ENCODE data around the gene KAZN. TPM values are rescaled to one million over a fixed set of nuclear protein-coding genes. Genes with fewer than 3 reads are reported as not detected.

The KAZN gene
- total and polyA plus RNA-seq, 2 of the 8 experiments (the other 6 are each of a cell fraction or from before 2014, with no cell fraction given) = 3.7 to 11.8 TPM

GRCh38 chr1:14555091-14555490 lies 43.4 kb upstream of the KAZN start:
- Histone ChIP-seq H2AK5ac (ENCODE audit: low read depth, low read length) (no peak overlapping the region), H3K27me3 (replicated peaks in 1 of 4; ENCODE audit: control insufficient read depth in 3 of 4, extremely low read depth in 1 of 4, insufficient read depth in 3 of 4, low read length in 3 of 4) (no peaks in the 10 kb centered on the region)
- CTCF ChIA-PET (ENCODE audit: partially characterized antibody) = interaction anchor here (0.6 to 1.5 kb wide), 3 partner anchors 120 to 444 kb away, joined by 3 read pairs; no protein-coding TSS in a partner anchor
- TF ChIP-seq CTCF (IDR thresholded peaks at IDR 0.05; ENCODE audit: control extremely low read depth in 1 of 3, insufficient read depth in 1 of 3, low read depth in 1 of 3, low read length in 3 of 3) (no peak), TEAD4 (IDR thresholded peaks at IDR 0.05; ENCODE audit: low read depth, low read length) (no peak), JUN (IDR thresholded peaks at IDR 0.05; ENCODE audit: low read depth, low read length) (no peak), TAF1 (IDR thresholded peaks at IDR 0.05; ENCODE audit: low read depth, low read length) (no peak), GABPA (IDR thresholded peaks at IDR 0.05; ENCODE audit: borderline replicate concordance, insufficient read depth, low read length) (no peak), EZH2 (IDR thresholded peaks at IDR 0.05; ENCODE audit: low read depth, low read length, severe bottlenecking) (no peak), KDM5A (IDR thresholded peaks at IDR 0.05; ENCODE audit: low read length) (no peak), MAX (IDR thresholded peaks at IDR 0.05) (no peak), CTBP2 (IDR thresholded peaks at IDR 0.05; ENCODE audit: borderline replicate concordance, insufficient read depth, insufficient read length, low read length) (no peak), BACH1 (IDR thresholded peaks at IDR 0.05; ENCODE audit: low read length) (no peak), POU5F1 (IDR thresholded peaks at IDR 0.05; ENCODE audit: low read depth, low read length) (no peak), SIX5 (IDR thresholded peaks at IDR 0.05; ENCODE audit: low read depth, low read length) (no peak)

More at GRCh38 chr1:14555091-14555490, 43.4 kb upstream of the KAZN start:
- DNase-seq (ENCODE audit: low read depth in 1 of 2, low spot score in 2 of 2) (no peak), FAIRE-seq (no peak)
- Histone ChIP-seq H3K18ac (ENCODE audit: extremely low read depth, low read length) (no peak overlapping the region), H3K23ac (ENCODE audit: insufficient read length) (no peak overlapping the region), H2BK20ac (ENCODE audit: low read length) (no peak overlapping the region), H4K20me1 (replicated peaks in 1 of 2; ENCODE audit: control insufficient read depth in 1 of 2, insufficient read depth in 2 of 2, low read length in 2 of 2) (no peaks in the 10 kb centered on the region), H3K4me2 (ENCODE audit: insufficient read depth in 1 of 2, low read depth in 2 of 2, low read length in 2 of 2) (no peak overlapping the region), H3K79me2 (ENCODE audit: control insufficient read depth in 1 of 2, insufficient read depth in 2 of 2, low read length in 2 of 2) (no peaks in the 10 kb centered on the region), H3K23me2 (ENCODE audit: low read depth, low read length) (peaks cover 2% of the 10 kb centered on the region; the same call in 1 of the 2 replicates), H3K14ac (ENCODE audit: insufficient read length) (no peak overlapping the region), H3K9ac (replicated peaks in 1 of 4; ENCODE audit: extremely low read depth in 1 of 4, low read depth in 3 of 4, low read length in 3 of 4) (no peak overlapping the region), H2BK120ac (replicated peaks; ENCODE audit: low read depth, low read length) (no peak overlapping the region), H4K5ac (ENCODE audit: insufficient read length, low read depth, low read length) (no peak overlapping the region), H2AFZ (ENCODE audit: low read length) (no peak overlapping the region), H3K27ac (ENCODE audit: low read depth, low read length) (no peak overlapping the region), H3K79me1 (ENCODE audit: low read depth, low read length) (no peaks in the 10 kb centered on the region), H2BK15ac (ENCODE audit: low read length) (no peak overlapping the region), H3K56ac (replicated peaks; ENCODE audit: insufficient read length, low read depth, low read length) (no peak overlapping the region), H2BK12ac (ENCODE audit: low read depth, low read length) (no peak overlapping the region), H3K4me3 (ENCODE audit: extremely low read depth in 1 of 4, insufficient read depth in 2 of 4, low read depth in 3 of 4, low read length in 4 of 4) (no peak overlapping the region), H3K9me3 (ENCODE audit: insufficient read depth in 2 of 2, low read depth in 1 of 2, low read length in 1 of 2) (no peaks in the 10 kb centered on the region), H3K4ac (replicated peaks; ENCODE audit: insufficient read length, low read depth, low read length) (no peak overlapping the region), H4K8ac (ENCODE audit: extremely low read depth, insufficient read depth, low read length) (no peak overlapping the region), H3K36me3 (ENCODE audit: control insufficient read depth in 2 of 4, insufficient read depth in 4 of 4, low read length in 3 of 4) (no peaks in the 10 kb centered on the region), H4K91ac (replicated peaks; ENCODE audit: insufficient read length, low read length) (no peak overlapping the region), H2BK5ac (ENCODE audit: low read depth, low read length) (no peak overlapping the region), H3K4me1 (replicated peaks in 1 of 4; ENCODE audit: control insufficient read depth in 3 of 4, insufficient read depth in 4 of 4, low read length in 3 of 4) (peaks cover 0 to 3% (median 1%) of the 10 kb centered on the region in 4 experiments; a peak in 2 of 7 replicates)
- POLR2A ChIA-PET (ENCODE audit: partially characterized antibody) = no interaction called here
- 83% methylated on average over 2 of the region's 2 CpGs; no CpG with 5 or more reads in 1 of the 2 experiments for WGBS, 2 experiments (ENCODE audit: extremely low coverage in 1 of 2, insufficient coverage in 1 of 2, insufficient read length in 1 of 2, insufficient replicate concordance in 2 of 2, low coverage in 1 of 2, low lambda C conversion rate in 2 of 2, missing lambda C conversion rate in 1 of 2)
